ENCODE data around the gene SULT6B1.
"Not testable (repeated sequence)": the region's sequence is repeated elsewhere in the genome, so short reads cannot be mapped to it uniquely, and the experiment has no call there.

The SULT6B1 gene

DNA sequence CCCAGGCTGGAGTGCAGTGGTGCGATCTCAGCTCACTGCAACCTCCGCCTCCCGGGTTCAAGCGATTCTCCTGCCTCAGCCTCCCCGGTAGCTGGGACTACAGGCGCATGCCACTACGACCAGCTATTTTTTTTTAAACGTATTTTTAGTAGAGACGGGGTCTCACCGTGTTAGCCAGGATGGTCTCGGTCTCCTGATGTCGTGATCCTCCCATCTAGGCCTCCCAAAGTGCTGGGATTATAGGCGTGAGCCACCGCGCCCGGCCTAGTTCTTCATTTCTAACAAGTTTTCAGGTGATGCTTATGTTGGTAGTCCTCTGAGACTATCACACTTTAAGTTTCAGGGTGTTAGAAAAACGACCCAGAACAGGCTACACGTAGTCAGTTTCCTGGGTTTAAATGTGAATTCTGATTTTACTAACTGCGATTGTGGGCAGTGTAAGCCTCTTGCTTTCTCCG, 7.4 kb upstream of the SULT6B1 start:
- not testable (repeated sequence) for DNase-seq

DNA sequence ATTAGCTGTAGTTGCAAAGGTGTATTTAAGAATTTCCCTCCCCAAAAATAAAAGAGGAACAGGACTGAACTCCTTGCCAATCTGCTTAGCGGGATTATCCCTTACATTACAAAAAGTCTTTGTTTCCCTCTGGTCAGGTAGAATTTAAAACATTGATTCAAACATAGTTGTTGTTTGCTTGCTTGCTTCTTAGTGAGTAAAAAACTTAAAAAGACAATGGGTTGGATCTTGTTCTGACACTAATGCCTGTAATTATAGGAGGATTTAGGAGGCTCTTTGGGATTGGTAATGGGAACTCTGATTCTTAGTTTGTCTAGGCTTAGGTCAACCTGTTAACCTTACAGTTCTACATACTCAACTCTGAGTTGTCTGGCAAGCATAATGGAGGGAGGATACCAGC, 4.1 kb upstream of the SULT6B1 start:
- DNase-seq, result no peak

DNA sequence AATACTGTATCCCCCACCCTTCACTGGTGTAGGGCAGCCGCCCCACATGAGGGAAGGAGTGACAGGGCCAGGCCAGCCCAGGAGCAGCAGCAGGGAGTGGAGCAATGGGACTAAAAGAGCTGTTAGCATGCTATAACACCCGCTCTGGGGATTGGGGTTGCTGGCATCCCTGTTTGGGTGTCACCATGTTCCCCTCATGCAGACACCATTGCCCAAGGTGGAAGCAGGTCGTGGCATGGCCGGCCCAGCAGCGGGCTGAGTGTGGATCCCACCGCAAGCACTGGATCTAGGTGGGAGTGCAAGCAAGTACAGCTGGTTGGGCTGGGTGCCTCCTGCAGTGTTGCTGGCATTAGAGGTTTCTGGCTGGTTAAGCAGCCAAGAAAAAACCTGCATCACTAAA, 3.3 kb upstream of the SULT6B1 start:
- DNase-seq, result no peak

DNA sequence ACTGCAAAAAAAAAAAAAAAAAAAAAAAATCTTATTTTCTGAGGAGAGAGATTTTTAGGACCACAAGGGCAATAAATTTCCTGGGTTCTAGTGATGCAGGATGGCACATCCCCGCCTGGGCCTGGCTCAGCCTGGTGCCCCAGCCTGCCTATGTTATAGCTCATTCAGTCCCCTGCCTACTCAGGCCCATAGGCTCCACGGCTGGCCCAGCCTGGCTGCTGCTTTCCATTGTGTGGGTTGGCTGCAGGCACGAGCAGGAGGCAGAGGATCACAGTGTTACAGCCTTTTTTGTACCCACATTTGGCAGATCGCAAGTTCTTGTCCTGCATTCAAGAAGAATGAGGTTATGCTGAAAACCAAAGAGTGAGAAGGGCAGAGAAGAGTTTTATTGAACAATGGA, 2.8 kb upstream of the SULT6B1 start:
- DNase-seq, result no peak

DNA sequence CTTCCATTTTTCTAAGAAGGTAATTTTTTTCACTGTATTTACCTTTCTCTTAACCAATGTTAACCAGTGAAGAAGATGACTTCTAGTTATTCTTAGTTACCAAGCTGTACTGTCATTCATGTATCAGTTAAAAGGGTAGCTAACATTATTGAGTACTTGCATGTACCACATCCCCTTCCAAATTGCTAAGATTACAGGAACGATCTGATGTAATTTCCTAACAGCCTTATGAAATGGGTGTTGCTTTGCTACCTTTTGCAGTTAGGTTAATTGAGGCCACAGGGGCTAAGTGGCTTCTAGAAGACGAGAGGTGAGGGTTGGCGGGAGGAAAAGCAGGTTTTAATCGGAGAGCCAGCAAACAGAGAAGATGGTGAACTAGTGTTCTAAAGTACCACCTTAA, 1.8 kb upstream of the SULT6B1 start:
- DNase-seq, result no peak

DNA sequence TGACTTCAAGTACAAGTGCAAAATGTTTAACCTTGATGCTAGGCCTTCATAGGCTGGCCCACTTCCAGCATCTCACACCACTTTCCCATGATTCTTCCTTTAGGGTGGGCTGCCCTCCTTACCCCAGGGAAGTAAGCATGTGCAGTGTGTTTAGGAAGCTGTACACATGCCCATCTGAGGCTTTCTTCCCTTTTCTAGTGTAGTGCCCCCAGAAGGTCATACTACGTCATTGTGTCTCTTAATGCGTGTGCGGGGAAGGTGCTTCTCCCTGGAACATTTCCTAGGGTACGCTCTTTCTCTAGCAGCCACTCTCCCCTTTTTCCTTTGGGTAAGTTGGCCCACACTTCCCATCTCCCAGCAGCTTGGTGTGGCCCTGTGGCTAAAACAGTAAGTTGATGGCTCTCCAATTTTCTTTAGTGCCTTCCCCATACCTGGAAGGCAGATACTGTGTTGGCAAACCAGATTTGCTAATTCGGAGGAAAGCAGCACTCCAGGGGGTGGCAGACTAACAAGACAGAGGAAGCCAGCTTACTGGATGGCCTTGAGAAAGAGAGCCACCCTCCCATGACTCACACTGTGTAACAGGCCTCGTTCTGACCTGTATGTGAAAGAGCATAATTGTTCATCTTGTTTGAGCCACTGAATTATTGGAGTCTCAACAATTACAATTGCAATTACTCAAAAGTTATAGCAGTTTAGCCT, 1.1 kb upstream of the SULT6B1 start:
- peak; percentile 40 for DNase-seq

DNA sequence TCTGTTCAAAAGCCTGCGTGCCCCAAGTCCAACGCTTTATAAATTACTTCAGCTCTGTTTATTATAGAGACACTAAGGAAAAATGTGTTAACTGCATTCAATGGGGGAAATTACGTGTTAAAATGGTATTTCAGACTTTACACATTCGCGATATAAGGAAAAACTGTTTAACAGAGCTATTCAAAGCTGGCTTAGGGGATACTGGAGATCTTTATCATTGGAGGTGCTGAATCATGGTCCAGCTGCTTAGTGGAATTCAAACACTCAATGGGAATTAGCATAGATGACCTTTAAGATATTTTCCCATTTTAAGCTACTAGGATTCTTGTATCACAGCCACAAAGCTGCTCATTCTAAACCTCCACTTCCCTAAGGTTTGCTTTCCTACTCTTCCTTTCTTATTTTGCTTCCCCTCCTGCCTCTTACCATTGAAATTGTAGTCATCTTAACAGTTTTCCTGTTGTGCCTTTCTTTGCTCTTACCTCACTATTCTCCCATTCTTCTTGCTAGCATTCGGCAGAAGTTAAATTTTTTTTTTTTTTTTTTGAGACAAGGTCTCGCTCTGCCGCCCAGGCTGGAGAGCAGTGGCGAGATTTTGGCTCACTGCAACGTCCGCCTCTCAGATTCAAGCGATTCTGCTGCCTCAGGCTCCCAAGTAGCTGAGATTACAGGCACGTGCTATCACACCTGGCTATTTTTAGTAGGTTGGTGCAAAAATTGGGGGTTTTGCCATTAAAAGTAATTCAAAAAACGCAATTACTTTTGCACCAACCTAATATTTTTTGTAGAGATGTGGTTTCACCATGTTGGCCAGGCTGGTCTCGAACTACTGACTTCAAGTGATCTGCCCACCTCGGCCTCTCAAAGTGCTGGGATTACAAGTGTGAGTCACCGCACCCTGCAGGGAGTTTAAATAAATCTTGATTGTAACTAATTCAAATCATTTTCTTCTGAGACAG, 6.5 kb downstream of the SULT6B1 start:
- no peak for DNase-seq

DNA sequence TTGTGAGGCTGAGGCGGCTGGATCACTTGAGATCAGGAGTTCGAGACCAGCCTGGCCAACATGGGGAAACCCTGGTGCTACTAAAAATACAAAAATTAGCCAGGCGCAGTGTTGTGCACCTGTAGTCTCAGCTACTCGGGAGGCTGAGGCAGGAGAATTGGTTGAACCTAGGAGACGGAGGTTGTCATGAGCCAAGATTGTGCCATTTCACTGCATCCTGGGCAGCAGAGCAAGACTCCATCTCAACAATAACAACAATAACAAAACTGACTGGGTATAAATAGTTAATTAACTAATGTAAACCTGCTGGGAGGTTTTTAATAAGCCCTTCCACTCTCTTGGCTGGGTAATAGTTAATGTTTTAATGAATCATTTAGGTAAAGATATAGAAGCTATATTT, 7.8 kb downstream of the SULT6B1 start:
- DNase-seq, result no peak

DNA sequence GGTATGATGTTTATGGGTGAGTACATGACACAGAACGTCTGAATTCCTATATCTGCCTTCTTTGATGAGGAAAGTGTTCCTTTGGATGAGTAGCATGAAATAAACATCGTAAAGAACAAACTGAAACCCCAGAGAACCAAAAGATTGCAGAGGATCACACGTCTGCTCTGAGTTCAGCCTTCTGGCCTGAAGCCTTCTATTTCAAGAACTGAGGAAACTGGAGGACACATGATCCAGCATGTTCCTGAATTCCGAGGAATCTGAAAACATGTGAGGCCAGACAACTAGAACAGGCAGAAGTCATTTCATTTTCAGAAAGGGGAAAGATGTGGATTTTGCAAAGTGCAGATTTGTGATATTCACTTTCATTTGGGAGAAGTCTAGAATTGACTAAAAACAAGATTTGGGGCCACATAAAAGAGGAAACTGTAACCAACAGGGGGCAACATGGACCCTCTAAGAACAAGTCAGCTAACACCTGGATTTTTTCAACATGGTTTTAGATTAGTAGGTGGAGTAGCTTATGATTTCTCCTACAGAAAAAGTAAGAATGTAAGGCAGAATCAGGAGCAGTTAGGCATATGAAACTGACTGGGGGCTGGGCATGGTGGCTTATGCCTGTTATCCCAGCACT, 8.3 kb downstream of the SULT6B1 start:
- DNase-seq, result no peak

DNA sequence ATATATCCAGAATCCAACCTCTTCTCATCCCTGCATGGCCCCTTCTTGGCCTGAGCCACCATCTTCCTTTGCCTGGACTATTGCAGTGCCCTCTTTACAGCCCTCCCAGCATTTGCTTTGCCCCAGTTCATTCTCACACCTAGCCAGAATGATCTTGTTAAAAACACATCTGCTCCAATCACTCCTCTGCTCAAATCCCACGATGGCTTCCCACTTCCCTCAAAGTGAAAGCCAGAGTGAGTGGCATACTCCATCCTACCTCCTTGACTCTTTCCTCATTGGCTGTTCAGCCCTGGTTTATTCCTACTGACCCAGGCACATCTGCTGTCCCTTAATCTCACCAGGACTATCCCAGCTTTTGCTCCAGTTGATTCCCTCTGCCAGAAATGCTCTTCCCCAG, 14.7 kb downstream of the SULT6B1 start:
- no peak for DNase-seq

DNA sequence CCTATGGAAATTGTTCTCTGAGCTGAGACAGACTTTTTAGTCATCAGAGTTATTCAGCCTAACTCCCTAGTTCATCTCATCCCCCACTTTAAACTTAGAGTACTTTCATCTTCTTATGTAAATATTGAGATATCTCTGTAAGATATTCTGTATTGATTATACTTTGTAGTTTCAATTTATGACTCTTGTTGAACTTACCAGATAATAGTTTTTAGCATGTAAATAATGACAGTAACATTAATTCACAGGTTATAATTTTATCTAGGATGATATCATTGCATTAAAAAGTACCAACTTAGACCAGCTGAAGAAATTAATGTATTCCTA, 16.9 kb downstream of the SULT6B1 start:
- no peak for DNase-seq

DNA sequence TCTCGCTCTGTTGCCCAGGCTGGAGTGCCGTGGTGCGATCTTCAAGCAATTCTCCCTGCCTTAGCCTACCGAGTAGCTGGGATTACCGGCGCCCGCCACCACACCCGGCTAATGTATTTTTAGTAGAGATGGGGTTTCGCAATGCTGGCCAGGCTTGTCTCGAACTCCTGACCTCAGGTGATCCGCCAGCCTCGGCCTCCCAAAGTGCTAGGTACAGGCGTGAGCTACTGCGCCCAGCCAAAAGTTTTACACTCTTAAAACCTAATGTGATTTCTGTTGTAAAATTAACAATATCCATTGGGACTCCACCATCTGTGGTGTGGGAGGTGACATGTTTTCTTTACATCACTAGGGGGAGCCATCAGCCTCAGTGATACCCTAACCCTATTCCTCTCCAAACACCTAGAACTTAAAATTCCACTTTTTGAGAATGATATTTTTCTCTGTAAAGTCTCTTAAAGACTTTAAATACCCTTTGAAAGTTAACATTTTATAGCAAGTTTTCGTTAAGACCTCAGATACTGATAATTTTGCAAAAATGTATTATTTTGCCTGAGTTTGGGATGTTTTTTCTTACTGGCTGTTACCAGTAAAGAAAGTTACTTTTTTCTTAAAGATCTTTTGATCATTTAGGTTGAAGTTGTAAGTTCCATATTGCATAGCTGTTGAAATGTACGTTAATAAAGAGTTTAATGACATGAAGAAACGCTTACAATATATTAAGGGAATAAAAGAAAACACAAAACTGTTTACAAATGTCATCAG, 20.1 kb downstream of the SULT6B1 start:
- DNase-seq, result no peak

DNA sequence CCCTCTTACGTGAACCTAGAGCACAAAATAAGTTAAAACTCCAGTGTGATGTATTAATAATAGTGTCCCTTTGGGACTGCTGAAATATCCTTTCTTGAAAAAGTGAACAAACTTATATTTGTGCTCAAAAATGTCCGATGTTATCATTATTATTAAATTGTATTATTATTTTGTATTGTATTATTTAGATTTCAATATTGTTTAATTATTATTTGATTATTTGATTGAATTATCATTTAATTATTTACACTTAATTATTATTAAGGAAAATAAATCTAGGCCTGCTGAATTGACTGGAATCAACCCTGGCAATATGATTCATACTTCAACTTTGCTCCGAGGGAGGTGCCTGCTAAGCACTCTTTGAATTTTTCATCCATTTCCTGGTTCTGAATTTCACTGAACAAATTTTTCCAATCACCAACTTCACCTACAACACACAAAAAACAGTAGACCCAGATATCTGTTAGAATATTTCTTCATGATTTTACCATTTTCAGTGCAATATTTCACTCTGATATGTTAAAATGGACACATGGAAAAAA, 20.8 kb downstream of the SULT6B1 start:
- DNase-seq, result no peak

DNA sequence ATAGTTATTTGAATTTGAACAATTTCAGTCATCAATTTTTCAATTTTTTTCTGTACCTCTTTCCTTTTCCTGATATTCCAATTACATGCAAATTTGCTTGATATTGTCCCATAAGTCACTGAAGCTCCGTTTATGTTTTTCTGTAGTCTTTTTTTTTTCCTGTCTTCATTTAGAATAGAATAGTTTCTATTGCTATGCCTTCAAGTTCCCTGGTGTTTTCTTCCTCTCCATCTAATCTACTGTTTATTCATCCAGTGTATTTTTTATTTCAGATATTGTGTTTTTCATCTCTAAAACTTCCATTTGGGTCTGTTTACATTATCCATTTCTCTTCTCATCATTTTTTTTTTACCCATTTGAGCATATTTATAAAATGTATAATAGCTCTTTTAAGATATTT, 23.7 kb downstream of the SULT6B1 start:
- no peak for DNase-seq

DNA sequence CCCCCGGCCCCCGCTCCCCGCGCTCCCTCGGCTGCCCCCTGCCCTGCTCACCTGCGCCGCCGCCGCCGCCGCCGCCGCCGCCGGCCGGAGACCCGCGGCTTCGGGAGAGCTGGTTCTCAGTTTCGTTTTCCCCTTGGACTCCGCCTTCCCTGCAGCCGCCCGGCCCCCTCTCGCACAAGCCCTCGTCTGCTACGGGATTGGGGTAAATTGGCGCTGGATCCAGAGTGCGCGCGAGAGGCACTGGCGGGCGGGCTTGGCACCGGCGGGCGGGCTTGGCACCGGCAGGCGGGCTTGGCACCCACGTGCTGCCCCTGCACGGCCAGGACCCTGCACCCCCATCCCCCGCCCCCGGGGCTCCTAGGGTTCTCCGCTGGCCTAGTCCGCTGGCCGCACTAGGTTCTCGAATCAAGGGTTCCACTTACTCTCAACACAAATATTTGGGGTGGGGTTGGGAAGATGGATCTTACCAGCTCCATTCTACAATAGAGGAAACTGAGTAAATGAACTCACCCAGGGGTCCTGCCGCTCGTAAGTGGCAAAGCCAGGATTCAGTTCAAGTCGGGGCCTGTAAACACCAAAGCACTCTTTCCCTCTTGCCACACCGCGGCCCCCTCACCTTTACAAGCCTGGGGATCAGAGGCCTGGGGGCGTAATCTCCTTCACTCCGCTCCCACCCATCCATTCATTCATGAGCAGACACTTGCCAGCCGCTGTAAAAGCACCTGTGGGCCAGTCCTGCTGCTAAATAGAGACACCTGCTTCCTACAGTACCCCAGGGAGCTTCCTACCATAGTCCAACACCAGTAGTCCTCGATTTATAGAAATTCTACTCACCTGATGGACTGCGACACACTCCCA, 31.4 kb downstream of the SULT6B1 start, which contains the start of gene EIF2AK2:
TSS of gene EIF2AK2 (minus strand) at position 124 of the 858 bp plus-strand sequence. CDS start 9,174 bp downstream, outside the sequence.
- DNase-seq, result peak; percentile 80

DNA sequence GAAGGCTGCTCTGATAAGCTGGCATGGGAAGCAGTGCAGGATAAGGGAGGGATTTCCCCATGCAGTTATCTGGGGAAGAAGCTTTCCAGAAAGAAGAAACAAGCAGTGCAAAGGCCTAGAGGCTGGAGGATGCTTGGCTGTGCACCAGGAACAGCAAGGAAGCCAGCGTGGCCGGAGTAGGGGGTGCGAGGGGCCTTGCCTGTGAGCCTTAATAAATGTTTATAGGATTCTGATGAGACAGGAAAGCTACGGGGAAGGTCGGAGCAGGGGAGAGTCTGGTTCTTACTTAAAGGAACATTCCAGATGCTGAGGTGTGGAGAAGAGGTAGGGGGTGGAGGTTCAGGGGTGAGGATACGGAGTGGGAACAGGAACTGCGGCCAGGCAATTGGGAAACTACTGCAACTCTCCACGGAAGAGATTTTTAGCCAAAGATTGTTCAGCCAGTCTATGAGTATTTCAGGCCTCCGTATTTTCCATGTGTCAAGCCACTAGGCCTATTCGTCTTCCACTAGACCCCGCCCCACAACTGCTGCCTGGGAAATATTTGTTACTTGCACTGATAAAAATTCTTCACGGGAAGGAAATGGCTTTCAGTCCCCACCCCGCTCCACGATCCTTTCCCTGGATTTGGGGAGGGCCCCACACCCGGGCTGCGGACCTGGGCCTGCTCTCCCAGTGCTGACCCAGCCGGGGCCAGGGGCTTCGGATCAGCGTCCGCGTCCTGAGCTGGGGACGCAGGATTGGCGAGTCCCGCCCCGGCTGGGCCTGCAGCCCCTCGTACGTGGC, 32.2 kb downstream of the SULT6B1 start:
- no peak for DNase-seq

DNA sequence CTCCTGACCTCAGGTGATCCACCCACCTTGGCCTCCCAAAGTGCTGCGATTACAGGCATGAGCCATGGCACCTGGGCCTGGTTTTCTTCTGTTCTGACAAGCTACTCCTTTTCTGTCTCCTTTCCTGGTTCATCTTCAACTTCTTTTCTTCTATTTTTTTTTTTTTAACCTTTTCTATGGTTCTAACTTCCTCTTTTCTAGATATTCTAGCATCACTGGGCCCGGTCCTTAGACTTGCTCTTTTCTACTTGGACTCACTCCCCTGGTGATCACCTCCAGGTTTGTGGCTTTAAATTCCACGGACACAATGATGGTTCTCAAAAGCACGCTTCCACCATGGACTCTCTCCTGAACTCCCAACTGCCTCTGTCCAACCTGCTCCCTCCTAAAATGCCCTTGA, 33.7 kb downstream of the SULT6B1 start:
- no peak for DNase-seq

DNA sequence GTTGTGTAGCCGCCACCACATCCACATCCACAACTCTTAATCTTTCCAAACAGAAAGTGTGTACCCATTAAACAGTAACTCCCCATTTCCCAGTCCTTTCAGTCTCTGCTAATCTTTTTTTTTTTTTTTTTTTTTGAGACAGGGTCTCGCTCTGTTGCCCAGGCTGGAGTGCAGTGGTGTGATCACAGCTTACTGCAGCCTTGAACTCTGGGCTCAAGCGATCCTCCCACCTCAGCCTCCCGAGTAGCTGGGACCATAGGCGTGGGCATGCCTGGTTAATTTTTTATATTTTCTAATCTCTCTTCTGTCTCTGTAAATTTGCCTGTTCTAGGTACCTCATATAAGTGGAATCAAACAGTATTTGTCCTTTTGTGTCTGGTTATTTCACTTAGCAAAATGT, 35.2 kb downstream of the SULT6B1 start:
- no peak for DNase-seq

DNA sequence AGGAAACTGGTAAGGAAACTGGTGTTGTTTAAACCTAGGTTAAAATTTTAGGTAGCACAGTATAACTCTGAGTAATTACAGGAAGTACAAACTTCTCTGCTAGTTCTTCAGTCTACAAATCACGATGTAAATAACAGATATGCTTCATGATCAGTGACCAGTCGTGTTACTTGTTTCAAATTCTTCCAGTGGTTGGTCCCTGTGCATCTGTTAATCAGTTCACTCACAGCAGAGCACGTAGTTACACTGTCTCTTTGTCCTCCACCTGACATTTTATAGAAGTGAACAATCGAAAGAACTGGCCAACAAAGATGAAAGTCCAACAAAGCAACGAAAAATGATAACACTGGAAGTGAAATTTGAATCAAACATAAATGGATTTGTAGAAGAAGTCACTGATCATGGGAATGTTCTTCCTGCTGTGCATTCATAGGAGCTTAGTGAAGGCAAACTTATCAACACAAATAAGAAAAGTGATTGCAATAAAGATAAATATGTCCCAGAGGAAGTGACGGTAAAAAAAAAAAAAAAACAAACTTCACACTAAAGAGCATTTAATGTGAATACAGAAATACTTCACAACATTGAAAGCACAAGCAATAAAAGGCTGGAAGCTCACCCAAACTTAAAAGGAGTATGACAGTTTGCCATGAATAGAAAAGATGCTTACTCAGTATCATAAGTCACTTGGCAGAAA, 38.7 kb downstream of the SULT6B1 start:
- DNase-seq, result no peak

DNA sequence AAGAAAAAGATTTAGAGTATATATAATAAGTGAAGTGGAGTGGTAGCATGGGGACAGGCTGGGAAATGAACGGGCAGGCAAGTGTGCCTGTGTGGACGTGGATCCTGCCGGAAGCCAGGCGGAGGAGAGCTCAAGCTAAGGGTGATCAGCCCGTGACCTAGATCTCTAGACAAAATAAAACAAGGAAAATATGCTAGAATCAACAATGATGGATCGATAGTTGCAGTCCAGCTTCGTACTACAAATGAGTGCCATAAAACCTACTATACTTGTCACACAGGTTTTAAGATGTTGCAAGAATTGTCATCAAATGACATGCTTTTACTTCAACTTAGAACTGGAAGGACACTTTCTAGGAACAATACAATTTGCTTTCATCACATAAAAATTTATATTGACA, 40.1 kb downstream of the SULT6B1 start:
- no peak for DNase-seq

Measured in CD4-positive, alpha-beta T cell treated with Interleukin-15 for 1 hour (primary cell).